Measurements from ENCODE around the gene GRB7.

GRB7 gene

DNA sequence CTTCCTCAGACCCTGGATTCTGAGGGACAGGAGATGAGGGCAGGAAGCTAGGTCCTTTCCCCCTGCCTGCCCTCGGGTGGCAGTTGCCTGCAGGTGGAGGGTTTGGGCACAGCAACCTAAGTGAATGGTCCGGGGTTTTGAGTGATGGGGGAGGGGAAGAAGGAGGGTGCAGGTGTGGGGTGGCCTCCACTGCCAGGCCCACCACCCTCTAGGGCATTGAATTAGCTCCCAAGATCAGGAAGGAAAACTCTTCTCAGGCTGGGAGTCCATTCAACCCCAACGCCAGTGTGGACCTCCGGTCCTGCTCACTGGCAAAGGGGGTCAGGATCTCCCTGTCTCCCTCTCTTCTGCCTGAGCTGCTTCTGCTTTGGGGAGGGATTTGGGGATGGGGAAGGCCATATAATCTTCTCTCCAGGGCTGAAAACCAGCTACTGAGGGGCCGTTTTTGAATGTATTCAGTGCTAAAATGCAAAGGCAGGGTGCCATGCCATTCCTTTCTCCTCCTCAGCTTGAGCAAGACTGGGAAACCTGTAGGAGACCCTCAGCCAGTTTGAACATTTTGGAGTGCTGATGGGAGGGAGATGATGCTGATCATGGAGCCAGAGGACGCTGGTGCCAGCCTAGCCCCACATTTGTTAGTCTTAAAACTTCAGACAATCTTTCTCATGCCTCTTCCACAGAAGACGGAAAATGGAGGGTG is 18.8 kb downstream of the GRB7 start:
- Histone ChIP-seq H3K4ac (ENCODE audit: low read depth, low read length) (no peak overlapping the region), H3K79me2 (ENCODE audit: control insufficient read depth, insufficient read depth, low read length) (no peaks in the 10 kb centered on the region), H3K79me1 (ENCODE audit: low read length) (no peaks in the 10 kb centered on the region), H2AK5ac (ENCODE audit: low read length) (no peak overlapping the region), H3K23ac (ENCODE audit: low read length) (no peak overlapping the region), H3K4me1 (ENCODE audit: control insufficient read depth, low read depth, low read length) (peaks cover 4% of the 10 kb centered on the region), H3K9ac (ENCODE audit: low read length) (no peak overlapping the region), H3K4me3 (ENCODE audit: low read length) (no peak overlapping the region), H3K56ac (ENCODE audit: low read length) (no peak overlapping the region), H2BK5ac (ENCODE audit: low read length) (no peak overlapping the region), H4K8ac (ENCODE audit: low read depth, low read length) (no peak overlapping the region), H4K5ac (ENCODE audit: low read length) (no peak overlapping the region), H2BK15ac (replicated peaks; ENCODE audit: low read depth) (no peak overlapping the region), H3K27me3 (ENCODE audit: insufficient read depth, low read length, poor library complexity) (no peaks in the 10 kb centered on the region), H3K4me2 (ENCODE audit: low read length) (no peak overlapping the region), H3K27ac (ENCODE audit: low read depth, low read length) (no peak overlapping the region), H3K18ac (ENCODE audit: low read length) (no peak overlapping the region), H2BK120ac (ENCODE audit: low read depth, low read length) (no peak overlapping the region), H3K36me3 (ENCODE audit: control insufficient read depth, insufficient read depth, low read length) (no peaks in the 10 kb centered on the region)
- no peak for DNase-seq
- no CpG with 5 or more reads among the region's 7 CpGs for WGBS (ENCODE audit: extremely low coverage, insufficient coverage, low lambda C conversion rate)

DNA sequence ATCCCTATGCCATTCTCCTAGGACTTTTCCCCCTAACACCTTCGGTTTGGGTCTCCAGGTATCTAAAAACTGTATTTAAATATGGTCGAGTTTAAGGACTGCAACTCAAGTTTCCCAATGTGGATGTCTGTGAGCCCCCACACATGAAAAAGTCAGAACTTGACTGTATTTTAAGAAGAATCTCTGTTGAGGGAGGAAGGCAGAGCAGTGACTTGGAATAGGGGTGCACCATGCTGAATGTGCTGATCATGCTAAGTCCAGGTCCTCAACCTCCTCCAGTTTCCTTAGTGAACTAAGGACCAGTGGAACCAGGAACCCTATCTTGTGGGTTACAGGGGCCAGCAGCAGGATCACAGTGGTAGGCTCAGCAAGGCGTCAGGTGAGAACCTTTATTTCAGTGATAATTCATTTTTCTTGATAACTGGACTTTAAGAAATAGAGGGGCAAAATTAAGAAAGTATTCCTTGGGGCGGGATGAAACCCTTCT is 19.5 kb downstream of the GRB7 start:
- no peak overlapping the region for H3K9ac ChIP-seq (ENCODE audit: low read length)
- H3K56ac ChIP-seq (ENCODE audit: low read length), result no peak overlapping the region
- no peaks in the 10 kb centered on the region for H3K79me1 ChIP-seq (ENCODE audit: low read length)
- H3K4me1 ChIP-seq (ENCODE audit: control insufficient read depth, low read depth, low read length), result peaks cover 4% of the 10 kb centered on the region
- no CpG with 5 or more reads among the region's 4 CpGs for WGBS (ENCODE audit: extremely low coverage, insufficient coverage, low lambda C conversion rate)
- no peak overlapping the region for H3K18ac ChIP-seq (ENCODE audit: low read length)
- DNase-seq, result no peak
- no peaks in the 10 kb centered on the region for H3K79me2 ChIP-seq (ENCODE audit: control insufficient read depth, insufficient read depth, low read length)
- no peak overlapping the region for H2AK5ac ChIP-seq (ENCODE audit: low read length)
- H3K4me3 ChIP-seq (ENCODE audit: low read length), result no peak overlapping the region
- H3K27ac ChIP-seq (ENCODE audit: low read depth, low read length), result no peak overlapping the region
- H2BK5ac ChIP-seq (ENCODE audit: low read length), result no peak overlapping the region
- no peaks in the 10 kb centered on the region for H3K36me3 ChIP-seq (ENCODE audit: control insufficient read depth, insufficient read depth, low read length)
- no peak overlapping the region for H3K4ac ChIP-seq (ENCODE audit: low read depth, low read length)
- H3K4me2 ChIP-seq (ENCODE audit: low read length), result no peak overlapping the region
- no peak overlapping the region for H4K8ac ChIP-seq (ENCODE audit: low read depth, low read length)
- no peak overlapping the region for H3K23ac ChIP-seq (ENCODE audit: low read length)
- H2BK15ac ChIP-seq (replicated peaks; ENCODE audit: low read depth), result no peak overlapping the region
- no peak overlapping the region for H4K5ac ChIP-seq (ENCODE audit: low read length)
- no peaks in the 10 kb centered on the region for H3K27me3 ChIP-seq (ENCODE audit: insufficient read depth, low read length, poor library complexity)
- no peak overlapping the region for H2BK120ac ChIP-seq (ENCODE audit: low read depth, low read length)

DNA sequence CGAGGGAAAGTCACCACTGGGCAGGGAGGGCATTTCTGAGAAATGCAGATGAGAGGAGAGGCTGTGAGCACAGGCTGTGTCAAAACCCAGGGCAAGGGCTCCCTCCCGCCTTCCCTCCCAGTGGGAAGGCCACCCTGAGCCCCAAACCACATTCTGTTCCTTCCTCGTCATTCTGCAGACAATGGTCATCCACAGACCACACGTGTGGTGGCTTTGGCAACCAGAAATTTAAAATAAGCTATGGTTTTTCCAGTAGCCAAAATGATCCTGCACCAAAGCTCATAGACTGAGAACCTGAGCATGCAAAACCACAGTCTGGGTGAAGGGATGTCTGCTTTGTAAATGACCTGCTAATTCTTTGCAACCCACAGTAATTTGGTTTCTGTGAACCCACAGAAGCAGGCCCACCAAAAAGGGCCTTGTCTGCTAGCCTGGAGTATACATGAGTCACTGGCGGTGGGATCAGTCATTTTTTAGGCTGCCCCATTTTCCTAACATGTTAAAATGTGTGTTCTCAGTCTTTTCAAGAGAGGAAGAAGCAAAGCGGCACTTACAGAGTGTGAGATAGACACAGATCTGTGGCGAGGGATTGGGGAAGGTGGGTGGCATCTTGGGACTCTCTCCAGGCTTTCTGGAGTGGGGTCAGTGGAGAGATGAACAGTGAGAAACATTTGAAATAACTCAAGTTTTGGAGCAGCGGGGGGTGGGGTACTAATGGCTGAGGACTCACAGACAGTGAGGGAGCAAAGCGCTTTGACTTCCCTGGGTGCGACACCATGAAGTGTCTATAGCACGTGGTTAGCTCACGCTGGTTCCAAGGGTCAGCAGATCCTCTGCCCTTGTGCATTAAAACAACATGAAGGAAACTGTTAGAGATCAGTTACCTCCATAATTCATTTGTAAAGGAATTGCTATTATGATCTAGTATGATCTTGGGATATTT is 20.5 kb downstream of the GRB7 start:
- Histone ChIP-seq H3K23ac (ENCODE audit: low read length) (no peak overlapping the region), H2BK15ac (replicated peaks; ENCODE audit: low read depth) (no peak overlapping the region), H3K4me1 (ENCODE audit: control insufficient read depth, low read depth, low read length) (peaks cover 4% of the 10 kb centered on the region), H3K79me2 (ENCODE audit: control insufficient read depth, insufficient read depth, low read length) (no peaks in the 10 kb centered on the region), H3K27ac (ENCODE audit: low read depth, low read length) (no peak overlapping the region), H3K36me3 (ENCODE audit: control insufficient read depth, insufficient read depth, low read length) (no peaks in the 10 kb centered on the region), H4K5ac (ENCODE audit: low read length) (no peak overlapping the region), H3K27me3 (ENCODE audit: insufficient read depth, low read length, poor library complexity) (no peaks in the 10 kb centered on the region), H4K8ac (ENCODE audit: low read depth, low read length) (no peak overlapping the region), H3K4ac (ENCODE audit: low read depth, low read length) (no peak overlapping the region), H2AK5ac (ENCODE audit: low read length) (no peak overlapping the region), H3K4me3 (ENCODE audit: low read length) (no peak overlapping the region), H3K79me1 (ENCODE audit: low read length) (no peaks in the 10 kb centered on the region), H3K56ac (ENCODE audit: low read length) (no peak overlapping the region), H2BK120ac (ENCODE audit: low read depth, low read length) (no peak overlapping the region), H3K18ac (ENCODE audit: low read length) (no peak overlapping the region), H3K9ac (ENCODE audit: low read length) (no peak overlapping the region), H2BK5ac (ENCODE audit: low read length) (no peak overlapping the region), H3K4me2 (ENCODE audit: low read length) (no peak overlapping the region)
- no CpG with 5 or more reads among the region's 12 CpGs for WGBS (ENCODE audit: extremely low coverage, insufficient coverage, low lambda C conversion rate)
- no peak for DNase-seq

DNA sequence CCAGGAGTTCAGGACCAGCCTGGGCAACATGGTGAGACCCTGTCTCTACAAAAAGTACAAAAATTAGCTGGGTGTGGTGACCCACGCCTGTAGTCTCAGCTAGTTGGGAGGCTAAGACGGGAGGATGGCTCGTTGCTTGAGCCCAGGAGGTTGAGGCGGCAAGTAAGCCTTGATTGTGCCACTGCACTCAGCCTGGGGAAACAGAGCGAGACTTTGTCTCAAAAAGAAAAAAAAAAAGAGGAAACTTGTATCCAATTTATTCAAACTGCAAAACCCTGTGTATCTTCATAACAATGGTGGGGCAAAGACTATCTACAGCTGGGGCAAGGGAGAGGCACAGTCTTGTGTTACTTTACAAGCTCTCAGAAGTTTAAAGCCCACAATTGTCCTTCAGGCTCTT is 21.5 kb downstream of the GRB7 start:
- H3K56ac ChIP-seq (ENCODE audit: low read length), result no peak overlapping the region
- H4K8ac ChIP-seq (ENCODE audit: low read depth, low read length), result no peak overlapping the region
- H3K4me1 ChIP-seq (ENCODE audit: control insufficient read depth, low read depth, low read length), result peaks cover 4% of the 10 kb centered on the region
- no peak overlapping the region for H3K27ac ChIP-seq (ENCODE audit: low read depth, low read length)
- no peak overlapping the region for H3K9ac ChIP-seq (ENCODE audit: low read length)
- no CpG with 5 or more reads among the region's 5 CpGs for WGBS (ENCODE audit: extremely low coverage, insufficient coverage, low lambda C conversion rate)
- H3K4ac ChIP-seq (ENCODE audit: low read depth, low read length), result no peak overlapping the region
- no peak overlapping the region for H2BK15ac ChIP-seq (replicated peaks; ENCODE audit: low read depth)
- H2AK5ac ChIP-seq (ENCODE audit: low read length), result no peak overlapping the region
- no peaks in the 10 kb centered on the region for H3K36me3 ChIP-seq (ENCODE audit: control insufficient read depth, insufficient read depth, low read length)
- H3K79me2 ChIP-seq (ENCODE audit: control insufficient read depth, insufficient read depth, low read length), result no peaks in the 10 kb centered on the region
- H4K5ac ChIP-seq (ENCODE audit: low read length), result no peak overlapping the region
- H3K18ac ChIP-seq (ENCODE audit: low read length), result no peak overlapping the region
- H3K27me3 ChIP-seq (ENCODE audit: insufficient read depth, low read length, poor library complexity), result no peaks in the 10 kb centered on the region
- no peaks in the 10 kb centered on the region for H3K79me1 ChIP-seq (ENCODE audit: low read length)
- no peak overlapping the region for H3K4me3 ChIP-seq (ENCODE audit: low read length)
- H2BK5ac ChIP-seq (ENCODE audit: low read length), result no peak overlapping the region
- no peak overlapping the region for H3K23ac ChIP-seq (ENCODE audit: low read length)
- no peak overlapping the region for H2BK120ac ChIP-seq (ENCODE audit: low read depth, low read length)
- DNase-seq, result no peak
- no peak overlapping the region for H3K4me2 ChIP-seq (ENCODE audit: low read length)

DNA sequence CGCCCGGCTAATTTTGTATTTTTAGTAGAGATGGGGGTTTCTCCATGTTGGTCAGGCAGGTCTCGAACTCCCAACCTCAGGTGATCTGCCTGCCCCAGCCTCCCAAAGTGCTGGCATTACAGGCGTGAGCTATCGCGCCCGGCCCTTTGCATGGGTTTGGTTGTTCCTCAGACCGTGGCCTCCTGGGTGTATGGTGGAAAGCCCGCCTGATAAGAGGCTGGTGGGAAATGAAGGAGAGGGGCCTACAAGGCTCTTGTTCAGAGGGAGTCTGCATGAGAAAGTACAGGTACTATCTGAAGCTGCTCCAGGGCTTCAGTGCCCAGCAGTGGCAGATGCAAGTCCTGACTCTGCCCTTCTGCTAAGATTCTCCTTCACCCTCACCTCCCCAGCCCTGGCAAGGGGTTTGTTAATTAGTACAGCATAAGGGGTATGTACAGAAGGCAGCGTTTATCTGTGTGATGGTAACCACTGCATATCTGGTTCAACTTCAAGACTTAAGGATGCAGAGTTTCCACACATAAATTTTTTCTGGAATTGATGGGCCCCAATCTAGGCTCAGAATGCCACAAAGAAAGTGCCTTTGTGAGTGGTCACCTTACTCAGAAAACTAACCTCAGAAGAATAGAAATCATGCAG is 24.2 kb downstream of the GRB7 start:
- H3K56ac ChIP-seq (ENCODE audit: low read length), result no peak overlapping the region
- H3K4me3 ChIP-seq (ENCODE audit: low read length), result no peak overlapping the region
- H3K27ac ChIP-seq (ENCODE audit: low read depth, low read length), result no peak overlapping the region
- DNase-seq, result no peak
- H3K4me2 ChIP-seq (ENCODE audit: low read length), result no peak overlapping the region
- no peak overlapping the region for H3K18ac ChIP-seq (ENCODE audit: low read length)
- no peaks in the 10 kb centered on the region for H3K36me3 ChIP-seq (ENCODE audit: control insufficient read depth, insufficient read depth, low read length)
- no peak overlapping the region for H3K23ac ChIP-seq (ENCODE audit: low read length)
- no peak overlapping the region for H3K9ac ChIP-seq (ENCODE audit: low read length)
- no peak overlapping the region for H2BK15ac ChIP-seq (replicated peaks; ENCODE audit: low read depth)
- H4K8ac ChIP-seq (ENCODE audit: low read depth, low read length), result no peak overlapping the region
- H3K4me1 ChIP-seq (ENCODE audit: control insufficient read depth, low read depth, low read length), result no peaks in the 10 kb centered on the region
- H2BK5ac ChIP-seq (ENCODE audit: low read length), result no peak overlapping the region
- no CpG with 5 or more reads among the region's 10 CpGs for WGBS (ENCODE audit: extremely low coverage, insufficient coverage, low lambda C conversion rate)
- no peaks in the 10 kb centered on the region for H3K27me3 ChIP-seq (ENCODE audit: insufficient read depth, low read length, poor library complexity)
- no peak overlapping the region for H3K4ac ChIP-seq (ENCODE audit: low read depth, low read length)
- no peaks in the 10 kb centered on the region for H3K79me2 ChIP-seq (ENCODE audit: control insufficient read depth, insufficient read depth, low read length)
- H2BK120ac ChIP-seq (ENCODE audit: low read depth, low read length), result no peak overlapping the region
- no peak overlapping the region for H4K5ac ChIP-seq (ENCODE audit: low read length)
- no peaks in the 10 kb centered on the region for H3K79me1 ChIP-seq (ENCODE audit: low read length)
- no peak overlapping the region for H2AK5ac ChIP-seq (ENCODE audit: low read length)

Measured in mesendoderm (in vitro differentiated cells).